Measurements from ENCODE around the gene PLAC8. TPM values are rescaled to one million over a fixed set of nuclear protein-coding genes. Genes with fewer than 3 reads are reported as not detected.

The PLAC8 gene
- total and polyA plus RNA-seq, 2 of the 13 experiments (the other 11 are each of a cell fraction or from before 2014, with no cell fraction given) = 3.0 to 174 TPM

GRCh38 chr4:83128240-83128929 lies 13.9 kb upstream of the PLAC8 start (continued):
- TF ChIP-seq, protein P1, sequence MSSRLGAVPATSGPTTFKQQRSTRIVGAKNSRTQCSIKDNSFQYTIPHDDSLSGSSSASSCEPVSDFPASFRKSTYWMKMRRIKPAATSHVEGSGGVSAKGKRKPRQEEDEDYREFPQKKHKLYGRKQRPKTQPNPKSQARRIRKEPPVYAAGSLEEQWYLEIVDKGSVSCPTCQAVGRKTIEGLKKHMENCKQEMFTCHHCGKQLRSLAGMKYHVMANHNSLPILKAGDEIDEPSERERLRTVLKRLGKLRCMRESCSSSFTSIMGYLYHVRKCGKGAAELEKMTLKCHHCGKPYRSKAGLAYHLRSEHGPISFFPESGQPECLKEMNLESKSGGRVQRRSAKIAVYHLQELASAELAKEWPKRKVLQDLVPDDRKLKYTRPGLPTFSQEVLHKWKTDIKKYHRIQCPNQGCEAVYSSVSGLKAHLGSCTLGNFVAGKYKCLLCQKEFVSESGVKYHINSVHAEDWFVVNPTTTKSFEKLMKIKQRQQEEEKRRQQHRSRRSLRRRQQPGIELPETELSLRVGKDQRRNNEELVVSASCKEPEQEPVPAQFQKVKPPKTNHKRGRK (CRISPR knock-in tag; IDR thresholded peaks at IDR 0.05) = peak; percentile 88
- TF ChIP-seq SP4 (CRISPR knock-in tag; IDR thresholded peaks at IDR 0.05) (no peak), PHF21A (CRISPR knock-in tag; IDR thresholded peaks at IDR 0.05) (no peak), ZNF205 (CRISPR knock-in tag; IDR thresholded peaks at IDR 0.05) (no peak)

DNA sequence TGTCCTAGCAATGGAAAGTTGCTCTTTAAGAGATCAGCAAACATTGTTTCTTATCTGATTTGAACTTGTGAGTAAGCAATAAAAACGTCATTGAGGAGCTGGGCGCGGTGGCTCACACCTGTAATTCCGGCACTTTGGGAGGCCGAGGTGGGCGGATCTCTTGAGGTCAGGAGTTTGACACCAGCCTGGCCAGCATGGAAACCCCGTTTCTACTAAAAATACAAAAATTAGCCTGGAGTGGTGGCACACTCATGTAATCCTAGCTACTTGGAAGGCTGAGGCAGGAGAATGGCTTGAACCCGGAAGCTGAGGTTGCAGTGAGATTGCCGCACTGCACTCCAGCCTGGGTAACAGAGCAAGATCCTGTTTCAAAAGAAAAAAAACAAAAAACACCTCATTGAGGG lies 11.2 kb upstream of the PLAC8 start:
- Histone ChIP-seq H3K9me3 (ENCODE audit: low read length) (no peaks in the 10 kb centered on the region), H3K4me2 (ENCODE audit: low read depth, low read length) (no peak overlapping the region), H3K4me3 (replicated peaks in 1 of 3; ENCODE audit: insufficient read depth in 1 of 3, low read depth in 2 of 3, low read length in 3 of 3) (no peak overlapping the region), H3K27ac (ENCODE audit: extremely low read length, insufficient read depth, low read length) (no peak overlapping the region), H2AFZ (ENCODE audit: low read length) (no peak overlapping the region), H4K20me1 (ENCODE audit: insufficient read depth, low read length) (no peaks in the 10 kb centered on the region), H3K9ac (ENCODE audit: insufficient read depth, low read depth, low read length) (no peak overlapping the region), H3K79me2 (ENCODE audit: insufficient read depth, low read length) (no peaks in the 10 kb centered on the region), H3K27me3 (ENCODE audit: control insufficient read depth in 1 of 2, insufficient read depth in 2 of 2, low read length in 2 of 2) (no peaks in the 10 kb centered on the region), H3K4me1 (ENCODE audit: insufficient read depth, low read length) (peaks cover 12% of the 10 kb centered on the region; the same call in 1 of the 2 replicates), H3K36me3 (replicated peaks in 1 of 2; ENCODE audit: control insufficient read depth in 1 of 2, insufficient read depth in 2 of 2, low read length in 2 of 2) (no peaks in the 10 kb centered on the region)
- DNase-seq (ENCODE audit: low spot score) (no peak), FAIRE-seq (no peak), ATAC-seq (no peak)
- ChIA-PET POLR2A (no interaction called here), CTCF (ENCODE audit: low intra/inter-chr PET ratio, low total read pairs) (no interaction called here)
- in situ Hi-C loops (cut with HindIII; ENCODE audit: extremely low pct_ligation_motif_present, low pct_unique_long_range_greater_than_20kb) (no loop called here), intact Hi-C loops (cut with micrococcal nuclease; ENCODE audit: unreplicated experiment) (no loop called here)
- TF ChIP-seq MEIS1 (CRISPR knock-in tag; IDR thresholded peaks at IDR 0.05; ENCODE audit: borderline replicate concordance) (no peak), ZNF510 (CRISPR knock-in tag; IDR thresholded peaks at IDR 0.05; ENCODE audit: low read depth) (no peak), ZBTB33 (CRISPR knock-in tag; IDR thresholded peaks at IDR 0.05) (no peak), MYC (CRISPR knock-in tag; IDR thresholded peaks at IDR 0.05; ENCODE audit: borderline replicate concordance) (no peak), CCDC6 (CRISPR knock-in tag; IDR thresholded peaks at IDR 0.05) (no peak), CEBPB (IDR thresholded peaks at IDR 0.05; ENCODE audit: borderline replicate concordance, low read depth, low read length) (no peak), ZSCAN30 (CRISPR knock-in tag; IDR thresholded peaks at IDR 0.05) (no peak), ZNF570 (CRISPR knock-in tag; IDR thresholded peaks at IDR 0.05; ENCODE audit: borderline replicate concordance) (no peak), SETDB1 (CRISPR knock-in tag; IDR thresholded peaks at IDR 0.05; ENCODE audit: borderline replicate concordance) (no peak)
- 50% methylated on average over 9 of the region's 9 CpGs for WGBS (ENCODE audit: low lambda C conversion rate)
- BruUV-seq (replicated peaks) = no TSS peak

Data from HepG2 (cell line).